Activated CD4-positive, alpha-beta T cell treated with anti-CD3 and anti-CD28 coated beads, Interleukin-2, amount 10 ng/mL, durations not matched to agents 7 days and 5 days (primary cell): ENCODE measurements around the gene KHSRP. TPM values are rescaled to one million over a fixed set of nuclear protein-coding genes. Genes with fewer than 3 reads are reported as not detected.
A peak's percentile ranks its signal among the peaks of the same experiment; 100 is the strongest.

Experiments
- CTCF ChIA-PET: fragments of 350-600 bp; sonication (Branson Sonifier 250); formaldehyde crosslinking; loops from one replicate; lab custom pipeline; 2021; ENCODE audit warnings: antibody characterized with exemption; lab: Charles Lee
- POLR2A ChIA-PET: fragments of 350-600 bp; sonication (Branson Sonifier 250); formaldehyde crosslinking; loops from one replicate; lab custom pipeline; 2021; ENCODE audit warnings: antibody characterized with exemption; lab: Charles Lee
- DNase-seq: peaks from one replicate; pipeline ENCODE4 v3.0.0-alpha.2; 2020
- H3K27ac Mint-ChIP-seq: one replicate; pipeline ENCODE4 v1.8.0; 2021; ENCODE audit warnings: mild to moderate bottlenecking, moderate library complexity, mixed read lengths
- H3K27me3 Mint-ChIP-seq: one replicate; pipeline ENCODE4 v1.8.0; 2021; ENCODE audit warnings: mixed read lengths
- H3K36me3 Mint-ChIP-seq: one replicate; pipeline ENCODE4 v1.8.0; 2021; ENCODE audit warnings: low read depth, mixed read lengths
- H3K4me1 Mint-ChIP-seq: one replicate; pipeline ENCODE4 v1.8.0; 2021; ENCODE audit warnings: mixed read lengths
- H3K4me3 Mint-ChIP-seq: one replicate; pipeline ENCODE4 v1.8.0; 2021; ENCODE audit warnings: mild to moderate bottlenecking, moderate library complexity, mixed read lengths
- H3K9me3 Mint-ChIP-seq: one replicate; pipeline ENCODE4 v1.8.0; 2021; ENCODE audit warnings: mixed read lengths
- total RNA-seq, 2 experiments: library from RNA; stranded (reverse); gene quantifications; one replicate each; pipeline ENCODE4 v1.2.3, GENCODE V29; 2021

Gene KHSRP
- total RNA-seq, 2 experiments from 2014 or later: 301 to 308 TPM

DNA sequence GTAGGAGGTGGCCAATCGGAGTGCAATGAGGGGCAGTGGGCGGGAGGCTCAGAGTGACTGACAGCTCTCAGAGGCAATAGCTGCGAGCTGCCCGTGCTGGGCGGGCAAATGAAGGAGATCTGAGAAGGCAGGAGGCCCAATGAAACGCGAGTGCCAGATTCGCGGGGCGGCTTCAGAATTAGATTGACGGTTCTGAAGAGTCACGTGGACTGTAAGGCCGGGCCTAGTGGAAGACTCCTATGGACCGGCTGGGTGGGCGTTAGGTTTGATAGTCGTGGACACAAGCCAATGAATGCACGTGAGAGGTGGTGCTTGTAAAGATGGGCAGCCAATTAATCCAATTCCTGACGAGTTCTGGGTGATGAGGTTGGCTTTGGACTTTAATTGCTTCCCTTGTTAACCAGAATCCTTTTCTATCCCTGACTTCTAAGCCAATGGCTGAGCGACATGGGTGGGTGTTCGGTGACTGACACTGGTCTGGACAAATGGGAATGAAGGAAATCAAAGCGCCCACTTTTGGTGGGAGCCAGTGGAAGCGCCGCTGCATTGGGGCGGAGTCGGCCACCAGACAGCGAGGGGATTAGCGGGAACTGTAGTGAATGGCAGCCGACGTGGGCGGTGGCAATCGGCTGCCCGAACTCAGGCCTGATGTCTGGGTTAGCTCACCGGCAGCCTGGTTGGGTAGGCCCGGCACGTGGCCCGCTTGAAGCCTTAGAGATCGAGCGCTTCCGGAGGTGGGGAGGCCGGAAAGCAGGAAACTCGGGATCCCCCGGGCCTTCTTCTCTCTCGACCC is 524 bp upstream of the KHSRP start:
- peaks cover 39% of the 10 kb centered on the region for H3K4me1 Mint-ChIP-seq
- peak; percentile 100 for DNase-seq
- H3K27ac Mint-ChIP-seq: peak overlapping the region; percentile 94
- no peaks in the 10 kb centered on the region for H3K9me3 Mint-ChIP-seq
- peak overlapping the region; percentile 73 for H3K4me3 Mint-ChIP-seq
- H3K36me3 Mint-ChIP-seq: peaks cover 19% of the 10 kb centered on the region
- CTCF ChIA-PET: interaction anchor here (0.6 to 1.0 kb wide), 5 partner anchors 23 to 438 kb away, joined by 3 to 4 read pairs (median 3); no protein-coding TSS in a partner anchor
- no peaks in the 10 kb centered on the region for H3K27me3 Mint-ChIP-seq
- POLR2A ChIA-PET: interaction anchor here (0.6 to 1.0 kb wide), 4 partner anchors 32 to 48 kb away, joined by 3 to 4 read pairs (median 4); partner anchors contain the start of gene GTF2F1

DNA sequence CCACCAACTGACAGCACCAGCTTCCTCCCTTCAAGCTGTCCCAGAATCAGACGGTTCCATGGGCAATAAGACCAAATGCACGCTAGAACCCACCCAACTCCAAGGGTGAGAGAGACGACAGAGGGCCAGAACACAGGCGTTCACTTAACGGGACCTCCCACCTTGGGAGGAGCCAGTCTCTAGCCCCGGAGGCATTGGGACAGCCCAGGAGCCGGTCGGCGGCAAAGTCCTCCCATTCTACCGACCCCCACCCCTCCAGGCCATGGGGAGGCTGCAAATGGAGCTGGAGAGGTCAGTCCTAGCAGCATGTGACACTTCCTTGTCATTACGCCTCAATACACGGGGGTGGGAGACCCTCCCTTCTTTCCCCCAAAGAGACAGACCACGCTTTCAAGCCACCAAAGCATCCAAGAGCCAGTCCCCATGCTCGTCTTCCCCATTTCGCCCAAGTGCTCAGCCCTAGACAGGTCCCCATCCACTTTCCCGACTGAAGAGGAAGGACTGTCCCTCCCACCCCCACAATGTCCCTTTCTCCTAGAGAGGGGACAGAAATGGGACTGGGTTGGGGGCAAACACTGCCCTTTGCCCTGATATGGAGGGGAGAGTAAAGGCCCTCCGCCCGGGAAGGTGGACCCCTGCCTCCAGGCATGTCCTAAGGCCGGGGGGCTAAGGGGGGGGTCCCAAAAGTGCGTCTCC is 964 bp downstream of the KHSRP start:
- H3K4me1 Mint-ChIP-seq: peaks cover 32% of the 10 kb centered on the region
- ChIA-PET POLR2A (interaction anchor here (0.6 kb wide), 1 partner anchor 15 kb away, joined by 4 read pairs; no protein-coding TSS in a partner anchor), CTCF (interaction anchor here (0.6 to 1.0 kb wide), 2 partner anchors 84 to 440 kb away, joined by 4 read pairs; no protein-coding TSS in a partner anchor)
- H3K27ac Mint-ChIP-seq: peak overlapping the region; percentile 86
- peak; percentile 47 for DNase-seq
- no peaks in the 10 kb centered on the region for H3K9me3 Mint-ChIP-seq
- peaks cover 24% of the 10 kb centered on the region for H3K36me3 Mint-ChIP-seq
- no peaks in the 10 kb centered on the region for H3K27me3 Mint-ChIP-seq
- peak overlapping the region; percentile 87 for H3K4me3 Mint-ChIP-seq

DNA sequence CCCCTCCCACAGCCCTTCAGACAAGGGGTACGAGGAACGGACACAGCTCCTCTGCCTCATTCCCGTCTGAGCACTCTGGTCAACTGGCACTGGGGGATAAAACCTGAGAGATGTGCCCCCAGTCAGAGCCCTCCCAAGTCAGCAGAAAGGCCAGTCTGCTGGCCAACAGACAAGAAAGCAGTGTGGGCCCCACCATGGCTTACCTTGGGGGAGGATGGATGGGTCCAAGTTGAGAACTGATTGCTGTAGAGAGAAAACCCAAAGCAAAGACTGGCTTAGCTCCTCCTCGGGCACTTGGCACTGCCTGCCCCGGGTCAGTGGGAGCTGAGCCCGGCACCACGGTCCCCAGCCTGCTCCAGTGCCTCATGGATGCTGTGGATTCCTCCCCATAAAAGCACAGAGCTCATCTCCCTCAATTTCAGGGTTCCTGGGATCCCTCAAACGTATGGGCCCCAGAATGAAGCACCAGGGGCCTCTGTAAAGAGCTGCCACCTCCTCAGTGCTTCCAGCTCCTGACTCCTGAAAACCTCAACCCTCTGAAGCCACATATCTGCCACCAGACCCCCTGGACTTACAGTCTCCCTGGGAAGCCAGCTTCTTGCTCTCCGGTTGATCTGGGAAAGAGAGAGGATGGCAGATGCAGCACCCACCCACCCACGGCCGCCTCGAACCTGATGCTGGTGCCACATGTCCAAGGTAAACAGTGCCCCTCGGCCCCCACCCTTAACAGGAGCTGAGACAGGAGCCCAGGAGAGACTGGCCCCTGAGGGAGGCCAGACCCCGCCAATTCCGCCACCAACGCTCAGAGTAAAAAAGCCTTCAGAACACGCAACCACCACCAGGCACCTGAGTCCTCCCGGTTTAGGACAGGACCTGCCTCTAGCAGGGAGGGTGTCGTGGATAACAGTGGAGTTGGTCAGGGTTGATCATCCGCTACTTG is 3.3 kb downstream of the KHSRP start:
- no peak for DNase-seq
- peaks cover 30% of the 10 kb centered on the region for H3K4me1 Mint-ChIP-seq
- CTCF ChIA-PET: no interaction called here
- no peaks in the 10 kb centered on the region for H3K9me3 Mint-ChIP-seq
- peaks cover 37% of the 10 kb centered on the region for H3K36me3 Mint-ChIP-seq
- no peaks in the 10 kb centered on the region for H3K27me3 Mint-ChIP-seq
- peak overlapping the region; percentile 25 for H3K27ac Mint-ChIP-seq
- POLR2A ChIA-PET: interaction anchor here (0.6 kb wide), 1 partner anchor 59 kb away, joined by 3 read pairs; no protein-coding TSS in a partner anchor
- H3K4me3 Mint-ChIP-seq: no peak overlapping the region

DNA sequence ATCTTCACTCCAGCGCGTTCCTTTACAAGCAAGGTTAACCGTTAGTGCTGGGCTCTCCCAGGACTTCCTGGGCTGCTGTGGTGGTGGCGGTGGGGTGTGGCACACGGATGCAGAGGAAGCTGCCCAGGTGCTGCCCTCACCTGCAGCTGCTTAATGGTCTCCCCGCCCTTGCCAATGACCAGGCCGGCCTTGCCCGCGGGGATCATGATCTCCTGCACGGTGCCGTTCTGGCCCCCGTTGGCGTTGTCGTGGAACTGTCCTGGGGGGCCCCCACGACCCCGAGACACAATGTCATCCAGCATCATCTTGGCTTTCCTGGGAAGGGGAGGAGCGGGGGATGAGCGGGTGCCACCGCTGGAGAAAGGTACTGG is 6.1 kb downstream of the KHSRP start:
- Mint-ChIP-seq H3K4me1 (peaks cover 25% of the 10 kb centered on the region), H3K9me3 (no peaks in the 10 kb centered on the region), H3K27ac (no peak overlapping the region), H3K27me3 (no peaks in the 10 kb centered on the region), H3K4me3 (no peak overlapping the region), H3K36me3 (peaks cover 41% of the 10 kb centered on the region)
- CTCF ChIA-PET: no interaction called here
- POLR2A ChIA-PET: no interaction called here
- DNase-seq: no peak

DNA sequence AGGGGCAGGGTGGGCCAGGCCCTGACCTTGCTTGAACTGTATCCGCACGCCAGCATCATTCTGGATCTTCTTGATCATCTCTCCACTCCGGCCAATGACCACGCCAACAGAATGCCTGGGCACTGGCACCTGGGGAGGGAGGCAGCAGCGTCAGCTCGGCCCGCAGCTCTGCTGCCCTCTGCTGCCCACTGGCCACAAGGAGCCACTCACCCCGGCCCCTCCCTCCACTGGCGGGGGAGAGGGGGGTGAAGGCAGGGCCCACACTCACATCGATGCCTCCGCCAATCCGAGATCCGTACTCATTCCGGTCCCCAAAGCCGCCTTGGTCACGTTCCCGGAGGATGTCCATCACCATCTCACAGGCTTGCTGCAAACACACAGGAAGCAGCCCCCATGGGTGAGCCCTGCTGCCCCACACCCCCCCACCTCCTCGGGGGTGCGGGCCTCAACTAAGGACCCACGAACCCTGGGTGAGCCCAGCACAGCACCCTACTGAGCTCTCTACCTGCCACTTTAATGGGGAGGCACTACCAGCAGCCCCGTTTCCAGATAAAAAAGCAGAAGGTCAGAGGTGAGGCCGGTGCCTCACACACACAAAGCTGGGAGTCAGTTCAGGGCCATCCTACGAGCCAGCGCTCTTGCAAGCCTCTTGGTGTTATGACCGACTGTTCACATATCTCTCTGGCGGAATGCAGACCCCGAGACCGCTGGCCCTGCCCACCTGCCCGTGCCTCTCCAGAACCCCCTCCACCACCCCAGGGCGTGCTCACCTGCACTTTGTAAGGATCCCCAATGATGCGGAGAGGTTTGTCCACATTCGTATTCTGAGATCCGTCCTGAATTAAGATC is 6.7 kb downstream of the KHSRP start:
- no peak overlapping the region for H3K4me3 Mint-ChIP-seq
- peaks cover 20% of the 10 kb centered on the region for H3K4me1 Mint-ChIP-seq
- DNase-seq: no peak
- H3K36me3 Mint-ChIP-seq: peaks cover 38% of the 10 kb centered on the region
- ChIA-PET POLR2A (no interaction called here), CTCF (interaction anchor here (0.5 kb wide), 1 partner anchor 13 kb away, joined by 4 read pairs; no protein-coding TSS in a partner anchor)
- H3K9me3 Mint-ChIP-seq: no peaks in the 10 kb centered on the region
- H3K27me3 Mint-ChIP-seq: no peaks in the 10 kb centered on the region
- H3K27ac Mint-ChIP-seq: no peak overlapping the region

DNA sequence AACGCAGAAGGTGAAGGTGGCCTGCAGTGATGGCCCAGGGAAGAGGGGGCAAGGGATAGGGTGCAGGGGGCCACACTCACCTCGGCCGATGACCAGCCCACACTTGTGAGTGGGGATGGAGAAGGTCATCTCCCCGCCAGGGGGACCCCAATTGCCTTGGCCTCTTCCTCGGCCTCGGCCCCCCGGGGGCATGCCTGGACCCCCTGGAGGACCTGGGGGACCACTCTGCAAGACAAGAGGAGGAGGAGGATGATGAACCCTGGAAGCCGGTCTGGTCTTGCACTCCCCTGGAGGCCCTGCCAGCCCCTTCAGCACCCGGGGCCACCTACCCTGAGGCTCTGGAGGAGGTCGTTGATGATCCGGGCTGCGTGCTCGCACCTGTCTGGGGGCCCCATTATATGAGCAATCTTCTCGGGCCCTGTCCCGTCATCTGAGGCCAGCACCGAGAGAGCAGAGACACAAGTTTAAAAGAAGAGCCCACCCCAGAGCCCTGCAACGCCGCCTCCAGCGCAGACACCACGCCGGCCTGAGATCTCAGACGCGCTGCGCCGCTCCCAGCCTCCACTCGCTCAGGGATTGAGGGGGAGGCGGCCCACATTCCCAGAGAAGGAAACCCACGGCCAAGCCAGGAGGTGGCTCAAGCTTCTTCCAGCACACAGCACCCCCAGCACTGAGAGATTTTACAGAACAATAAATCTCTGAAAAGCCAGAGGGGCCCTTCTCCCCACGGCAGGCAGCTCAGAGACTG is 7.8 kb downstream of the KHSRP start:
- Mint-ChIP-seq H3K4me3 (no peak overlapping the region), H3K27ac (peak overlapping the region; percentile 27), H3K27me3 (no peaks in the 10 kb centered on the region), H3K9me3 (no peaks in the 10 kb centered on the region), H3K4me1 (peaks cover 8% of the 10 kb centered on the region), H3K36me3 (peaks cover 34% of the 10 kb centered on the region)
- no peak for DNase-seq
- POLR2A ChIA-PET: no interaction called here
- CTCF ChIA-PET: no interaction called here

DNA sequence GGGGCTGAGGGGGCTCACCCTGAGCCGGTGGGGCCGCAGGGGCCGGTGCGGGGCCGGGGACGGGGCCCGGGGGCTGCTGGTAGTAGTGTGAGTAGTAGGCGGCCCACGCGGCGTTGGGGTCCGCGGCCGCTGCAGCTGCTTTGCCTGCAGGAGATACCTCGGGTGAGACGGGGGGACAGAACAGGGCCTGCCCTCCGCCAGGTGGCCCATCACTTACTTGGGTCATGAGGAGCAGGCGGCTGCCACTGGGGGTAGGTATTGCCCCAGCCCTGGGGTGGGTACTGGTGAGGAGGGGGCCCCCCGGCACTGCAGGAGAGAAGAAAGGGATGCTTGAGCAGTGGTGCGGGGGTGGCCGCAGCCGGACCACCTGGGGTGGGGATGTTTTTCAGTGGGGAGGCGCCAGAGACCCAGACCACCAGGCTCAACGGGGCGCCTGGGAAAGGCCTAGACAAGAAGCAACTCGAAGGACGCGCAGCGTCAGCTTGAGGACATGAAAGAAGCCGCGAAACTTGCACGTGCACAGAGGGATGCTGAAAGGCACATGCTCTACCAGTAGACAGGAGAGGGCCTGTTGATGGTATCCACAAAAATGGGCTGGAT is 8.9 kb downstream of the KHSRP start:
- CTCF ChIA-PET: no interaction called here
- POLR2A ChIA-PET: no interaction called here
- Mint-ChIP-seq H3K9me3 (no peaks in the 10 kb centered on the region), H3K4me3 (no peak overlapping the region), H3K27ac (no peak overlapping the region), H3K36me3 (peaks cover 32% of the 10 kb centered on the region), H3K4me1 (peaks cover 5% of the 10 kb centered on the region), H3K27me3 (no peaks in the 10 kb centered on the region)
- DNase-seq: no peak

DNA sequence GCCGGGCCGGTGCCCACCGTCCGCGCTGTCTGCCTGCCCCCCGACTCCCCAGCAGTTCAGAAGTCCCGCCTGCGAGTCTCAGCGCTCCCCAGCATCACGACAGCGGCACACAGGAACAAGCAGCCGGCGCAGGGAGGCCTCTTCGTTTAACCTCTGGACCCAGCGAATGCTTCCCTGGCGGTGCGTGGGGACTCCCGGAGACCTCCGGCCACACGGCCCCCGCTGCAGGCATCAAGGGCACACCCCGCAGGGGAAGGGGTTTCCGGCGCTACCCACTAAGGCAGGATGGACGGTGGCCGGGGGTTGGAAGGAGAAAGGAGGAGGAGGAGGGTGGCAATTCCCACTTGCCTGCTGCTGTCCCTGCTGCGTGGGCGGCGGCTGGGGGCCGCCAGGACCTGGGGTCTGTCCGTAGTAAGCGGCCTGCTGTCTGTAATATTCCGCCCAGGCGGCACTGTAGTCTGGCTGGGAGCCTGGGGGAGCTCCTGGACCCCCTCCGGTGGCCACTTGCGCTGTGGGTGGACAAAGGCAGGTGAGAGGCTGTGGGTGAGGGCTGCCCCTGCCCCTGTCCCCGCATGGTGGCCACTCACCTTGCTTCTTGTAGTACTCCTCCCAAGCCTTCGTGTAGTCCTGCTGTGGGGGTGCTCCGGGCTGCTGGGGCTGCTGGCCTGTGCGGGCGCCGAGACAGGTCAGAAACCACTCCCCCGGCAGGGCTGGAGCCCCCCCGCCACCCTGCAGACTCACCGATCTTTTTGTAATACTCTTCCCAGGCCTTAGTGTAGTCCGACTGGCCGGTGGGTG is 9.6 kb downstream of the KHSRP start:
- H3K4me1 Mint-ChIP-seq: peaks cover 5% of the 10 kb centered on the region
- DNase-seq: no peak
- ChIA-PET CTCF (no interaction called here), POLR2A (no interaction called here)
- H3K36me3 Mint-ChIP-seq: peaks cover 27% of the 10 kb centered on the region
- H3K4me3 Mint-ChIP-seq: no peak overlapping the region
- H3K9me3 Mint-ChIP-seq: no peaks in the 10 kb centered on the region
- H3K27me3 Mint-ChIP-seq: no peaks in the 10 kb centered on the region
- no peak overlapping the region for H3K27ac Mint-ChIP-seq

DNA sequence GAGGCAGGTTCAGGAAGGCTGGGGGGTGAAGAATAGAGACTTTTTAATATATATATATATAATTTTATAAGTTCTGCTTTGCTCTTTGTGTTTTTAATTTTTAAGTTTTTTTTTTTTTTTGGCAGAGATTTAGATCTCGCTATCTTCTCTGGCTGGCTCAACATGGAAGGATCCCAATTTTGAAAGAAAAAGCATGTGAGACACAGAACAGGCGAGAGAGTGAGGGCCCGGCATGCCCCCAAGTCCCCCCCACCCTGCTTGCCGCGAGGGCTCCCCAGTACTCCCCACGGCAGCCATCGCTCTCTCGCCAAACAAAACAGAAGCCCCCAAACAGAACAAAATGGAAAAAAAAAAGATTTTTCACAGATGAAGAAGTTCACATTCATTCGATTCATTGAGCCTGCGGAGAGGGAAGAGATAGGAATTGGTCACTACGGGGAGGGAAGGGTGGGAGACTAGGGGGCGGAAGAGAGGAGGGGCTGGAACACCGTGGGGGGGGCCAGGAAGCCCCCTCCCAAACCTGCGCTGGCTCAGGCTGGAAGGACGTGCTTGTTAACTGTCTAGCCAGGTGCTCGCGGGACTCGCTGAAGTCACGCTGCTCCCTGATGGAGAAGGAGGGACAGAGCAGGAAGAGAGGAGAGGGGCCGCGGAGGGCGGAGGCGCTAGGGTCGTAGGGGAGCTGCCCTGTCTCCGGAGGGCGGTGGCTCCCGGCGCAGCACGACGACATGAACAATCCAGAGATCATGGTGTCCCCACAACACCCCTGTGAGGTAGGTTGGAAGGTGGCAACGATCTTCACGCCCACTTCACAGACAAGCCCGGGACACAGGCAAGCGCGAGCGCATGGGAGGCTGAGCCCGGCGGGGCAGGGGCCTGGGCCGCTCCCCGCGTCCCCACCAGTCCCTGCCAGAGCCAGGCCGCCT is 10.6 kb downstream of the KHSRP start:
- H3K27ac Mint-ChIP-seq: no peak overlapping the region
- CTCF ChIA-PET: no interaction called here
- no peak overlapping the region for H3K4me3 Mint-ChIP-seq
- peaks cover 5% of the 10 kb centered on the region for H3K4me1 Mint-ChIP-seq
- no peaks in the 10 kb centered on the region for H3K9me3 Mint-ChIP-seq
- H3K27me3 Mint-ChIP-seq: no peaks in the 10 kb centered on the region
- DNase-seq: no peak
- H3K36me3 Mint-ChIP-seq: peaks cover 25% of the 10 kb centered on the region
- POLR2A ChIA-PET: no interaction called here

DNA sequence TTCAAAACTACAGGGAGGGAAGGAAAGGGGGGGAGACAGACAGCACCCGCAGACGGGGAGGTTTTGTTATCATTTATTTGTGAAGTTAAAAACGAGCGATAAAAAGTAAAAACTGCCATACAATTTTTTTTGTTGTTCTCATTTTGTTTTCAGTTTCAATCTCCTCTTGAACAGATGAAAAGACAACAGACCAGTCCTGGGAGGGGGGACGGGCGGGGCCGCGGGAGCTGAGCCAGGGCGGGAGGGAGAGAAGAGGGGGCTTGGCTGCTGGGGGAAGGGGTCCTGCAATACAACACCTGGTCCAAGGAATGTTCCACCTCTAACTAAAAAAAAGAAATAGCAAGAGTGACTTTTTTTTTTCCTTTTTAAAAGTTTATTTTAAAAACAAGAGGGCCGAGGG is 11.3 kb downstream of the KHSRP start:
- H3K4me1 Mint-ChIP-seq: peaks cover 5% of the 10 kb centered on the region
- no peaks in the 10 kb centered on the region for H3K27me3 Mint-ChIP-seq
- no peak overlapping the region for H3K4me3 Mint-ChIP-seq
- peaks cover 19% of the 10 kb centered on the region for H3K36me3 Mint-ChIP-seq
- H3K9me3 Mint-ChIP-seq: no peaks in the 10 kb centered on the region
- DNase-seq: no peak
- H3K27ac Mint-ChIP-seq: no peak overlapping the region
- POLR2A ChIA-PET: no interaction called here
- CTCF ChIA-PET: no interaction called here
